ENCODE results near the gene DNMT3A.

- TF ChIP-seq CTCF (IDR thresholded peaks at IDR 0.05 in 8 of 11, conservative IDR thresholded peaks at IDR 0.05 in 3 of 11) (no peak), POLR2A (IDR thresholded peaks at IDR 0.05) (no peak), POLR2AphosphoS5 (IDR thresholded peaks at IDR 0.05) (no peak)
Observed at GRCh38 chr2:25213229-25213628, 128.5 kb downstream of the DNMT3A start.
